GM21529 (cell line): ENCODE measurements around the gene PGAP1.
A peak's percentile ranks its signal among the peaks of the same experiment; 100 is the strongest.
"Not testable (repeated sequence)": the region's sequence is repeated elsewhere in the genome, so short reads cannot be mapped to it uniquely, and the experiment has no call there.

ENCODE experiments used
- ATAC-seq: cut with Tn5 transposase; IDR thresholded peaks from one replicate; pipeline ENCODE4 v1.9.1; 2021; ENCODE audit not compliant: unreplicated experiment

The PGAP1 gene

DNA sequence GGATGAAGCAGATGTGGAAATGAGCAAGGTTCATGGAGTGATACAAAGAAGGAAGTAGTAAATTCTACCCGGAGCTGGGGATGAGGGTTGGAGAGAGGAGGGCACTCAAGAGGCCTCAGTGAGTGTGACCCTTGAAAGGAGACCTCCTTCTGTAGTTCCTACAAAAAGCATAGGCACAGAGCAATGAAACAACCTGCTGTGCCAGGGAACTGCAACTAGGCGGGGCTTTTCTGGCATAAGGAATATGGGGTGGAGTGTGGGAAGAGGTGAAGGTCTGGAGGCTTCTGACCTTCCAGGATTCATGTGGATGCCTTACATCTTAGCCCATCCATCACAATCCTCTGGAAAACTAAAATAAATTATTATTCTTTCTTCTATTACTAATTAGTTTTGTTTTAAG lies 25.5 kb upstream of the PGAP1 start:
- ATAC-seq = no peak

DNA sequence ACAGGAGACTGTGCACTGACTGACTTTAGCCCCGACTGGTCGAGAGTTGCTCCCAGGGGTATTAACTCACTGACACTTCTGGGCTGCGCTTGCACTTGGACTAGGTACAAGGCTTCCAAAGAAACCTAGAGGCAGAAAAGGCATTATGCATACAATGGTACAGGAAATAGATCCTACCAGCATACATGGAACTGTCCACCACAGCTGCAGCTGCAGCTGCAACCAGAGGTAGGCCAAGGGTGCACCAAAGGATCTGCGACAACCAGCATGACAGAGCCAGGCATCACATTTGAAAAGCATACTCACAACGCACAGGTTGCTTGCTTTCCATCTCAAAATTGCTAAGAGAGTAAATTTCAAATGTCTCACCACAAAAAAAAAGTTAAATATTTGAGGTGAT lies 22.6 kb upstream of the PGAP1 start:
- ATAC-seq = no peak

DNA sequence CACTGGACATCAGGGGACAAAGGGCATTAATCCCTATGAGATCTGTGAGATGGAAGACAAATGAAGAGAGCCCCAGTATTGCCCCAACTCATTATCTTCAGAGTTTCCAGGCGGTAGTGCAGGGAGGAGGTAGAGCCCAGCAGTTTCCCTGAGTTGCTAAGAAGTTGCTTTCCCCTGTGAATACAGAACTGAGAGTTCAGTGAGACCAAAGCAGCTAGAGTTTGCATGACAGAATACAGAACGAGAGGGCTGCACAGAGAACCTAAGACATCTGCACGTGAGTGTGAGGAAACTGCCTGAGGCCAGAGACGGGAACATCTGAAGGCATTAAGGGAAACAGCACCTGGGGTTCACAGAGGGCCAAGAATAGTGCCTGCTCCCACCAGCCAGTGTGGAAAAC lies 18.1 kb upstream of the PGAP1 start:
- peak; percentile 96 for ATAC-seq

DNA sequence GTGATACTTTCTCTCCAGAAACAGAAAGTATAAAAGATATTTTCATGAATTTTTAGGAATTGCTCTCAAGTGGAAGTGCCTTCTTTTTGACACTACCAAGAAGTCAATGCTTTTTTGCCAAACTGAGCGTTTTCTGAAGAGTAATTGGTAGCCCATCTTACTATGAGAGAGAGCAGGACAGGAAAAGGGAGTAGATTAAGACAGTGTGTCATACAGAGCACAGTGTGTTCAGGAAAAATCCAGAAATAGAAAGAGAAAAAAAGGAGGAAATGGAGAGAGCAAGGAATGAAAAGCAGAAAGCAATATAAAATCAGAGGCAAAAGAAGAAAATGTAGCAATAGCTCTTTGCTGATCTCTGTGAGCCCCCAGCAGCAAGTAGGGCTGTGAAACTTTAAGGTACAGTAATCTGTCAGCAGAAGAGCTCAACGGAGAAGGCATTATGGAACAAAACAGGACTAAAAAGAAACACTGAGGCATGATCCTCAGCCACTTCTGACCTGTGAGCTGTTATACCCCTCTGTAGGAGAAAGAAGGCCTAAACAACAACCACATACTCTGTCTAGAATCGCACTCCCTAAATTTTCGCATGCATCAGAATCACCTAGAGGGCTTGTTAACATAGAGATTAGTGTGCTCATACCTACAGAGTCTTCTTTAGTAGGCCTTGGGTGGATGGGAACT lies 15.0 kb upstream of the PGAP1 start:
- no peak for ATAC-seq

DNA sequence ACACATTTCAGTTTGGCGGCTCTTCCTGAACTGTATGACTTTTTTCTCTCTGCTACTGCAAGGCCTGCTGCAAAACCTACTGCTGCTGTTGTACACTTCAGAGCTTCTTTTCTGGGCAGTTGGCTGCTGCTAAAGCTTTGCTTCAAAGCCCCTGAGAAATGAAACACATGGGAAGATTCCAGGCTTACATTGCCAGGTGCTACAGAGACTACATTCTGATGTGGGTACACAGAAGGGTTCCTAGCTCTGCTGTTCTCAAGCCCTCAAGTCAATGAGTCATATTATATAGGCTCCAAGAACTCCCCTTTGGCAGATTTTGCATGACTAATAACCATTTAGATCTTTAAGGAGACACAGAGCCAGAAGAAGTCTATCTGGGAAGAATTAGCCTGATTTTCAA lies 12.9 kb upstream of the PGAP1 start:
- ATAC-seq = no peak

DNA sequence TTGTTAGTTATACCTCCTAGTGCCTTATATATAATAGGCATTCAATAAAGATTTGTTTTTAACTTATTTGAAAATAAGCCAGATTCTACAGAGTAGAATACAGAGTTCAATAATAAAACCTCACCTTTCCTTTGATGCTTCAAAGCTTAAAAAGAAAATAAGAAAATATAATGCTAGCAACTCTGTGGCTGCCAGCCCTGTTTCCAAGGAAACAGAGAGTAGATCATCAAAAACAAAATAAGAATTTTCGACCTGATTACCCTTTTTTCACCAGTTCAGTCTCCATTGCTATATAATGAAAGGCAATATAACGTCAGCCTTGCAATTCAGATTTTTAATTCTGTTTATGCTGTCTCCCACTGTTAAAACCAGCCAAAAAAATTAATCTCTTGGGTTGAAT lies 8.9 kb upstream of the PGAP1 start:
- ATAC-seq = no peak

DNA sequence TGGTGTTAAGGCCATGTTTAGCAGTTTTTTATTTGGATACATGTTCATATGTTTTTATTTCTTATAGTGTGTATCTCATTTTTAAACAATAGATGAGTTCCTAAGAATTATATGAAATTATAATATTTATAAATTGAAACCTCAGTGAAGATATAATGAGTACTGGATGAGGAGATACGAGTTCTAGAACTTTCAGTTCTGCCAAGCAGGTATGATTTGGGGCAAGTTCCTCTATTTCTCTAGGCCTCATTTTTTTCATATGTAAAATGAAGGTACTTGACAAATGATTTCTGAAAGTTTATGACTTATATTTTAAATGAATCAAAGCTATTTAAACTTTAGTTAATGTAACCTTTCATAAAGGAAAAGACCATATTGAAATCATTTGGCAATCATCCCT lies 8.2 kb upstream of the PGAP1 start:
- ATAC-seq = no peak

DNA sequence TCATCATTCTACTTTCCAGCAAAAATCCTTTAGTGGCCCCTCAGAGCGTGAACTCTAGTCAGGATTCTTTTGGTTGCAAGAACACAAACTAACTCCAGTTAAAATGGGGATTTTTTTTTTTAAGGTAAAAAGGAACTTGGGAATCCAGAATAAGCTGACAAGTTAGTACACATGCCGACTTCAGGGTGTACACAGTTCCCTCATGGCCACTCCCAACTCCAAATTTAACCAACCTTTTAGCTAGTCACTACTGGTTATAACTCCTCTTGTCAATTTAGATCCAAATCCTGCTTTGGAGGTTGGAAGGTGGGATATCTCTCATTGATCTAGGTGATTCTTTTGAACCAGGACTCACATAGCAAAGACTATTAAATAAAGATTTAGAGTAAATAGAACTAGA lies 5.0 kb upstream of the PGAP1 start:
- no peak for ATAC-seq

DNA sequence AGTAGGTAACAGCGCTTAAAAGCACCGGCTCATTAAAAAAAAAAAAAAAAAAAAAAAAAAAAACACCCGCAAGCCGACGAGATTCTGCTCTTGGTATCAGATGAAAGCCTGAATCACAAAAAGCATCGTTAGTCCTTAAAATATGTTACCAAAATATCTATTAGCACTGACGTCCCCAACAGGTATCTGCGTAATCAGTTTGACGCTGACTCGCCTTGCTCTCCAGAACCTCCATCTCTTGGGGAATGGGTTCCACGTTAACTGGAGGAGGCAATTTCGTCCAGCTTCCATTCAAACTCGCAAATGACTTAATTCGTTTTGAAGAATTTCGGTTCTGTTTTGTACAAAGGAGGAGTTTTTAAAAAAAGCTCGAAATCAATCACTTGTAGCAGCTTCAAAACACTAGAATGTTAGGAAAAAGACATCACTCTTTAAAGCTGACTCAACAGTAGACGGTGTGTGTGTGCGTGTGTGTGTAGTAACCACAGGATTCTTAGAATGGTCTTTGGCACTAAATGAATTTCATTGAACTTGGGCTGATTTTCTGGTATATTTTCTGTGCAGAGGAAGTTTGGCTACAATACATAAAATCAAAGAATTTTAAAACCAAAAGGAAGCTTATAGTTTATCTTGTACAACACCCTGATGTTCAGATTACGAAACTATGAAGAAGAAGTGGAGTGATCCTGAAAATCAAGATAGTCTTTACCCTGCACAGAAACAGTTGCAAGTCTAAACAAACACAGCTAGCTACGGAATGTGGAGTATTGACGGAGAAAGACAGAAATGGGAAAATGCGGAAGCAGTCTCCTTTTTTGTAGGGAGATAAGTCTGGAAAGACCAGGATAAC lies 1.1 kb upstream of the PGAP1 start:
- ATAC-seq = no peak

DNA sequence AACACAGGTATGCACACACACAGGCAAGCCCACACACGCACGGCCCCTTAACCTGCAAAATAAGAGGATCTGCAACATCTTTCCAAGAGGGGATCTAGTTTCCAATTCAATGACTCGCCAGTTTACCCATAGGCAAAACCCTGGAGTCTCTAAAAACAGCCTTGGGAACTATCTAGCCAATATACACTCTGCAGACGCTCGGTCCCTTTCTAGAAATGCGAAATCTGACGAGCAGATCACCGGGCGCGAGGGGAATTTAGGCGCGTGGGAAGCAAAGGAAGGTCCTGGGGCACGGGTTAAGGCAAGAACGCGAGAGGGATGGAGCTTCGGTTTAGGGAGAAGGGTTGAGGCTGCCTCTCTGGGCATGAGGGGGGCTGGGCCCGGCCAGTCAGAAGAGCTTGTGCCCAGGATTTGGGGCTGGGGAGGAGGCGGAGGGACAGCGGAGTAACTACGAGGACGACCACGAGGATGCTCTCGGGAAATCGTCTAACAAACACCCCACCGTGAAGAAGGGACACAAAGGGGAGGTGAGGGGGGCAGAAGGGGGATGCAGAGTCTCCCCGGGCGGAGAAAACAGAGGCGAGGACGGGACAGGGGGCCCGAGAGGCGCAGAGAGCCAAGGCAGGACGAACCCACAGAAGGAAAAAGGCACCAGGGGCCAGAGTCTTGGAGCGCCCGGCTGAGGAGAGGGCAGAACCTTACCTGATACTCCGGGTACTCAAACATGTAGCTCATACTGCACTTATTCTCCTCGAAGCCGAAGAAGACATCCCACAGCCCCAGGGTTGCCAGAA lies 542 bp downstream of the PGAP1 start:
- peak; percentile 35 for ATAC-seq

DNA sequence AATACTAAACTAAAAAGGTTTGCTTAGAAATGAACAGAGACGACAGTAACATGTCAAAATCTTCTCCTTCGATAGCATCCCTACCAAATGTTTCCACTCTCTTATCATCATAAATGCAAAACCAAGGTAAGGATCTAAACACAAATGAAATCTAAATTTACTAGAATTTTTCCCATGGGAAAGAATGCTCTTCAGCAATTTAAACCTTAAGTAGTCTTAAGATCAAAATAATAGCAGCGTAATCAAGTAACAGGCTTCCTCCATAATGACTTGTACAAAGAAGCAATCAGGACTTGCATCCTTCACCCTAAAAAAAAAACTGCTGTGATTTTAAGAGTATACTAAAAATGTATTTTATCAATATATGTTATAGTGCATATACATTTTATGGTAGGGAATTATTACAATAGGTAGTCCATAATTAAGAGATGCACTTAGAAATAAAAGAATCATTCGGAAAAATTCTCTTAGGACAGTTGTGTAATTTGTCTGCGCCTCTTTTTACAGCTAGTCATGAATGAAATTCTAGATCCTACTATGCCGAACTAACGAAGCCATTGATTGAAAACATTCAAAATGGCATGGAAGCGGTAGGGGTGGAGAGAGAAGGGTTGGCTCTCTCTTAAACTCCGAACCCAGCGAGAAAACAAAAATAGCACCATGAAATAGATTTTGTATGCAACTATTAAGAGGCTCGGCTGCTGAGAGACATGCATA lies 1.3 kb downstream of the PGAP1 start:
- no peak for ATAC-seq

DNA sequence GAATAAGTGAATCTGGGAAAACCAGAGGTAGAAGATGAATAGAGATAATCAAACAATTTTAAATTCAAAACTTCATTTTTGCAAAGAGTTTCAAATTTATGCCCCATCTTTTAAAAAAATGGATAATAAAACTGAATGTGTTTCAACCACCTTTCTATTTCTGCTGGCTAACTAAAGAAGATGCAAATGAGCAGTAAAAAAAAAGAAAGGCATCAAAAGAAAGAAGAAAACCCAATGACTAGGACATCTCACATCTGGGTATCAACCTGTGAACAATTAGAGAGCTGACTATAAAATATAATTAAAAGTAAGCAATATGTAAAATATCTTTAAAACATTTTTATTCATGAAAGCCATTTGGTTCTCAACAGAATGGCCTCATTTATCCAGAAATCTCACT lies 2.5 kb downstream of the PGAP1 start:
- ATAC-seq = no peak

DNA sequence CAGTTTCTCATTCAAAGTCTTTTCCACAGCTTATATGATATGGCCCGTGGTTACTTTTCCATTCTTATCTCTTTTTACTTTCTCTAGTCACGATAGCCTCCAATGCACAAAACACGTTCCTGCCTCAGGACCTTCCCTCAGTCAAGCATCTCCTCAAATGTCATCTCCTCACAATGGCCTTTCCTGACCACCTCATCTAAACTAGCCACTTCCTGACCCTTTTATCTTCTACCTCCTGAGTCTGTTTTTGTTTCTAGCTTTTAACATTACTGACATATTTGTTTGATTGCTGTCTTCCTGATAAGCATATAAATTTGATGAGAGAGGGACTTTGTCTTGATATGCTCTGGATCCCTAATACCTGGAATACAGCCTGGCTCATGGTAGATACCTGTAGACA lies 7.6 kb downstream of the PGAP1 start:
- ATAC-seq = no peak

DNA sequence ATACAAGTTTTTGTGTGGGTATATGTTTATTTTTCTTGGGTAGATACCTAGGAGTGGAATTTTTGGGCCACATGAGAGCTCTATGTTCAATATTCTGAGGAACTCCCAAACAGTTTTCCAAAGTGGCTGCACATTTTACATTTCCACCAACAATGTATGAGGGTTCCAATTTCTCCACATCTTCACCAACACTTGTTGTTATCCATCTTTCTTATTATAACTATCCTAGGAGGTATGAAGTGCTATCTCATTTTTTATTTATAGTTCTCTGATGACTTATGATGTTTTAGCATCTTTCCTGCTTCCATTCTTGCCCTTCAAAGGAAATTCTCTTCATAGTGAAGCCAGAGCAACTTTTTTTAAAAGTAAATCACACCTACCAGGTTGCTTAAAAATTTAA lies 8.7 kb downstream of the PGAP1 start:
- ATAC-seq = no peak

DNA sequence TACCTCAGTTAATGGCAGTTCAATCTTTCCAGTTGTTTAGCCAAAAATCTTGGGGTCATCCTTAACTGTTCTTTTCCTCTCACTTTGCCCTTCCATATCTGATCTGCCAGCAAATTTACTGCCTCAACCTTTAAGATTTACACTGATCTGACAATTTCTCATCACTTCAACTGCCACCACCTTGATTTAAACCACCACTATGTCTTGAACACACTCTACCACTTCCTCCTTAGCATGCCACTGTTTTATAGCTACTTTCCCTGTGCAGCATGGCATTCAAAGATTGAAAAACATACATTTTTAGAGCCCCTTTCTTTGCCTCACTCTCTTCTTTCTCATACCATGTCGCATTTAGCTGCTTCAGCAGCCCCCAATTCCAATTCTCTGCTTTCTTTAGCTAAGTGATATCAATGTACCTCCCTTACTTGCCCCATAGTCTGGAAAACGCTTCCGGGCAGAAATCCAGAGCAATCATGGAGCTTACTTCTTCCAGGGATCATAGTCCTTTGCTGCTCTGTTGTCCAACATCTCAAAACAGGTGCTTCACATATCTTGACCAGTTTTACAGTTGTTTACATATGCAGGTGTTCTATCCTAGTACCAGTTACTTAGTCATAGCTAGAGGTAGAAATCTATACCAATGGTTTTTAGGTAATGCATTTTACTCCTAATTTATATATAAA lies 10.9 kb downstream of the PGAP1 start:
- ATAC-seq = peak; percentile 35

DNA sequence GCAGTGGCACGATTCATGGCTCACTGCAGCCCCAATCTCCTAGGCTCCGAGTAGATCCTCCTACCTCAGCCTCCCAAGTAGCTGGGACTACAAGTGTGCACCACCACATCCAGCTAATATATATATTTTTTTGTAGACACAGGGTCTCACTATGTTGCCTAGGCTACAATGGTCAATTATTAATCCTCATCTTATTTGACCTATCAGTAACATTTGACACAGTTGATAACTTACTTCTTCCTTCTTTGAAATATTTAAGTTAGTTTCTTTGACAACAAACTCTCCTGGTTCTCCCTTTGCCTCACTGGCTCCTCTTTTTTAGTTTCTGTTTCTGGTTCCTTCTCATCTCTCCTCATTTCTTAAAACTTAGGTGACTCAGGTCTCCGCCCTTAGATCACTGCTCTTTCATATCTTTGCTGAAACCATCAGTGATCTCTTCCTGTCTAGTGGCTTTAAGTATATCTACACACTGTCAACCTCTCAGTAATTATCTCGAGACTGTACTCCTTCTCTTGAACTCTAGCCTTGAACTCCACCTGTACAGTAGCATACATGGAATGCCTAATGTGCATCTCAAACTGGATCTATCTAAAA lies 11.5 kb downstream of the PGAP1 start:
- ATAC-seq = peak; percentile 91

DNA sequence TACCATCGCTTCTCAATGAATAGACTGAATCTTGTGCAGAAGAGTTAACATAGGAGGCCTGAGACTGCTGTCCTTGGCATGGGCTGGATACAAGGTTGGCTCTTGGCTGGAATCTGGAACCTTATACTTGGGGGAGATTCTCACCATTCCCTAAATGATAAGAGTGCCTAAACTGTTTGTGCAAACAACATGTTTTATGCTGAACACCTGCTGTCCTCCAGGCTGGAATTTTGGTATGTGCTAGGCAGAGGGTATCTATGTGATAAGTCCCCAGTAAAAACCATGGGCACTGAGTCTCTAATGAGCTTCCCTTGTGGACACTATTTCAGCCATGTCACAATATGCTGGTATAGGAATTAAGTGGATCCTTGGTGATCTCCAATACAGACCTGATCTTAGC lies 12.8 kb downstream of the PGAP1 start:
- no peak for ATAC-seq

DNA sequence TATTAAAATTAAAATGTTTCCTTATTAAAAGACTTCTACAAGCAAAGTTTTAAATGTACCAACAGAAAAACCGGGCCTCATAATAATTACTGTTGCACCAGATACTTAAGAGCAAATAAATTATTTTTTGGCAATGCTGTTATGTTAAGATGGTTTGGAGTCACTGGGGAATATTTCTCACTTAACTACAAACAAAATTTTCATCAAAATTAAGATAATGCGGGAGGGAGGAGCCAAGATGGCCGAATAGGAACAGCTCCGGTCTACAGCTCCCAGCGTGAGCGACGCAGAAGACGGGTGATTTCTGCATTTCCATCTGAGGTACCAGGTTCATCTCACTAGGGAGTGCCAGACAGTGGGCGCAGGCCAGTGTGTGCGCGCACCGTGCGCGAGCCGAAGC lies 21.1 kb downstream of the PGAP1 start:
- ATAC-seq = not testable (repeated sequence)

DNA sequence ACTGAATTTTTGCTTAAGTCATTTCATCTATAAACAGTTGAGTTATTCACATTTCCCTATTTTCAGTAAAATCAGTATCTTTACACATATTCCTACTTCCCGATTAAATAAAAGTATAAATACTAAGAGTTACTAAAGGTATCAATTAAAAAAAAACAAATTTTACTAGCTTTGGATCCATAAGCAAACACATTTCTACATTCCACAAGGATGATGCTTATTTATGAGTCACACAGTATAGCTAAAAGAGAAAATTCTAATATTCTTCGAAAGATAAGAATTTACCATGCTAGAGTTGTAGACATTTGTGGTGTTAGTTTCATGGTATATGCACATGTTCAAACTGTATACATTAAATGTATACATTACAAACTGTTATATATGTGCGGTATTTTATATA lies 23.7 kb downstream of the PGAP1 start:
- ATAC-seq = no peak

DNA sequence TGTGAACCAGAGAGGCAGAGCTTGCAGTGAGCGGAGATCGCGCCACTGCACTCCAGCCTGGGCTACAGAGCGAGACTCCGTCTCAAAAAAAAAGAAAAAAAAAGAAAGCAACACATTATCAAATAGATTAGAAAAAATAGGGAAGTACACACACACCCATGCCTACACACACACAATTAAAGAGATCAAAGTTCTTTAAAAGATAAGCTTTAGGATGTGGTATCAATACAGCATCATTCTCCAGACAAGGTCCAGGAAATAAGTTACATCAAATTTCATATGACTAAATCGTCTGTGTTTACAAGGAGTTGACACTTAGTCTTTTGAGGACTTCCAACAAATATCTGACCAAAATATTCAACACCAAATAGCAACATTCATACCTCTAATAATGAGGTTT lies 25.7 kb downstream of the PGAP1 start:
- no peak for ATAC-seq
